DMS153 treated with DMSO at 0.1 percent for 48 hours (cell line): ENCODE data around the gene OSBPL2.

ENCODE experiments used
- DNase-seq: peaks from one replicate; lab custom pipeline; 2025; ENCODE audit not compliant: unreplicated experiment; lab: John Stamatoyannopoulos, UW

Gene OSBPL2

DNA sequence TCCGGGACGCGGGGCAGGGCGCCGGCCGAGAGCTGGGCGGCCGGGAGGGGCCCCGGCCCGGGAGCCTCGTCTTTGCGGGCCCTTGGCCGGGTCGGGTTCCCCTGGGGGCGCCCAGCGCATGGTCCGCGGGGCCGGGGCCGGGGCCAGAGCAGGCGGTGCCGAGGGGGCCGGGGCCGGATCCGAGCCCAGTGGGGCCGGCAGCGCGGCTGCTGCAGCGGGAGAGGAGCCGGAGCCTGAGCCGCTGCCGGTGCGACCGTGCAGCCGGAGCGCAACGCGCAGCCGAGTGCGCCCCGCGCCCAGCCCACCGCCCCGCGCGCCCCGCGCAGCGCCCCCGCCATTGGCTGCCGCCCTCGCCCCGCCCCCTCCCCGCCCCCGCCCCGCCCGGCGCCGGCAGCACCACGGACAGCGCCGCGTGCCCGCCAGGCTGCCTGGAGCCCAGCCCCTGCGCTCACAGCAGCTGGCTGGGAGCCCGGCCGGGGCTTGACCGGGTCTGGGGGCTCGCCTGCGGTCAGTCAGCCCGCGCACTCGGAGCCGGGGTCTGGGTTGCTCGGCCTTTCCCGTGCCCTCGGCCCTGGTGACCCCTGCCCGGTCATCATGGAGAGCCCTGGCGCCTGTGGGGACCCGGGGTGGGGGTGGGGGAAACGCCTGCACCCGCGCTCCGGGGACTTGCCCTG, 18.2 kb upstream of the OSBPL2 start, which contains the start of gene HRH3:
Gene HRH3, minus strand, starts transcription at position 287 of the 674 bp plus-strand sequence. CDS start 308 bp downstream, outside the sequence.
- DNase-seq: no peak

DNA sequence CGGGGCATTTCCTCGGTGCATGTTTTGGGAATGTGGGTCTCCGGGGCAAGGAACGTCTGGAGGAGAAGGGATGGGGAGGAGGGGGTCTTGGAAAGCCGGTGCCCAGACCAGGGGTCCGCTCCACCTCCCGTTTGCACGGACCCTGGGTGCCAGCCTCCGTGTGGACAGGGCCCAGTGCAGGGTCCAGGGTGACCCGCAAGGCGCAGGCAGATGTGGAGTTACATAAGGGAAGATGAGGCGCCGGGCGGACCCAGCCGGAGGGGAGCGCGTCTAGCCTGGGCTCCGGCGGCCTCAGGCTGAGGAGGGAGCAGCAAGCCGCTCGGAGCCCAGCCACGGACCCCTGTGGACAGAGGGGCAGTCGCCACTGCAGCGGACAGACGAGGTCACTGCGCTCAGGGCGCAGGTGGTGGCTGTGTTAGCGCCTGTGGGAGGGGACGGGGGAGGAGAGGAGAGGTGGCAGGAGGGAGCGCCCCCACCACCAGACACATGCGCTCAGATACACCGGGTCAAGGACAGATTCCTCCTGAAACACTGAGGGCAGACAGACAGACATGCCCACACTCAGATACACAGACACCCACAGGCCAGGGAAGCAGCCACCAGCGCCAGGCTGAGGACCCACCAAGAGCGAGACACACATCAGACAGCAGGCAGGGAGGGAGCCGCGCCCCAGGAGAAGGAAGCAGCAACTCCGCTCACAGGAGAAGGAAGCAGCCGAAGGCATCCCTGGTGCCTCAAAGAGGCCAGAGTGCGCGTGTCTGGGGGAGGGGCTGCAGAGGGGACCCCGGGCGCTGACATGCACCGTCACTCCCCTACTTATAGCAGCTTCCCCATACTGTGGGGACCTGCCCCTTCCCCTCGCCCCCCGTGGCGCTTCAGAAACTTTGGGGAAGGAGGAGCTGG, 17.4 kb upstream of the OSBPL2 start:
- no peak for DNase-seq

DNA sequence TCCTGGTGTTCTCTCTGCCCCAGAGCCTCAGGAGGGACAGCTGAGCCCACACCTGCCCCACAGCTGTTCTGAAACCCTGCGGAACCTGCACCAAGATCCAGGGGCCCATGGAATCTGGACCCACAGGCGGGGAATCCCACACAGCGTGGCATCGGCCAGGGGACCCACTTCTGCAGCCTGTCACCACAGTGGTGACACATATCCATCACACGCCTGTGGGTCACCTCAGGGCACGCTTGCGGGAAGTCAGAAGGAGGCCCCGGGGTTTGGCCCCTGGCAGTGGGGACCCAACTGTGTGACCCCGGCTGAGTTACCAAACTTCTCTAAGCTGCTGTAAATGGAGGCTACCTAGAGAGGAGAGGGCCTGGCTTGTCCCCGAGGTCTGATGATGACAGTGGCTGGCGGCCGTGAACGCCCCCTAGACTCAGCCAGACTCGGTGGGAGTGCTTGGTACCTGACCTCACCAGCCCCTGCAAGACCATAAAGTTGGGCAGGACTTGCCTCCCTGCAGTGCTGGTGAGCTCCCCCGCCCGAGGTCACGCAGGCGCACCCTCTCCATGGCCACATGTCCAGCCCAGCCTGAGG, 16.0 kb upstream of the OSBPL2 start:
- DNase-seq: no peak

DNA sequence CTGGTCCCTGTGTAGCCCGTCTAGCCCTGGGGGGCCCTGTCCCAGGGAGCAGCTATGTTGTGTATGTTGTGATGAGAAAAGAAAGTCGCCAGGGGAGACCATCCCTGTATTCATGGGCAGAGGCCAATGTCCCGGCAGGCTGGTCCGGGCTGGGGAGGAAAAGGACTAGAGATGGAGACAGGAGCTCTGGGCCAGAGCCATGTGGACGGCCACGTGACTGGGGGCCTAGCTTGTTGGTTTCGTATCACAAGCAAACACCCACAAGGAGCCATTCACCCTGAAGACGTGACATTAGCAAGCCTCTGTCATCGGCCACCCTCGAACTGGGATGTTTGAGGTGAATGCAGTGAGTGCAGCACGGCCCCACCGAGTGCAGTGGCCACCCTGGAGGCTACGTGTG, 15.3 kb upstream of the OSBPL2 start:
- no peak for DNase-seq

DNA sequence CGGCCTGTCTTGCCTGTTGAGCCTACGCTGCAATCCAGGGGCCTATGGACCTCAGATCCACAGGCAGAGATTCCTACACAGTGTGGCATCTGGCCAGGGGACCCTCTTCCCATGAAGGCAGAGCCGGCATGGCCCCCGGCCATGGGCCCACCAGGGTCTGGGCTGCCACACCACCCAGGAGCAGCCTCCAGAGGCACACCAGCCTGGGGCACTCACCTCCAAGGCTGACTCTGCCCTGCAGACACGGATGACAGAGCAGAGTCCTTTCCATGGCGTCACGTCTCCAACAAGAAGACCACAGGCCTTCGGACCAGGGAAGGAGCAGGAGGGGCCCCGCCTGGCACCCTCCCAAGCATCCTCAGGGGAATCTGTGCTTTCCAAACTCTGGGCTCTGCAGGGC, 14.8 kb upstream of the OSBPL2 start:
- no peak for DNase-seq

DNA sequence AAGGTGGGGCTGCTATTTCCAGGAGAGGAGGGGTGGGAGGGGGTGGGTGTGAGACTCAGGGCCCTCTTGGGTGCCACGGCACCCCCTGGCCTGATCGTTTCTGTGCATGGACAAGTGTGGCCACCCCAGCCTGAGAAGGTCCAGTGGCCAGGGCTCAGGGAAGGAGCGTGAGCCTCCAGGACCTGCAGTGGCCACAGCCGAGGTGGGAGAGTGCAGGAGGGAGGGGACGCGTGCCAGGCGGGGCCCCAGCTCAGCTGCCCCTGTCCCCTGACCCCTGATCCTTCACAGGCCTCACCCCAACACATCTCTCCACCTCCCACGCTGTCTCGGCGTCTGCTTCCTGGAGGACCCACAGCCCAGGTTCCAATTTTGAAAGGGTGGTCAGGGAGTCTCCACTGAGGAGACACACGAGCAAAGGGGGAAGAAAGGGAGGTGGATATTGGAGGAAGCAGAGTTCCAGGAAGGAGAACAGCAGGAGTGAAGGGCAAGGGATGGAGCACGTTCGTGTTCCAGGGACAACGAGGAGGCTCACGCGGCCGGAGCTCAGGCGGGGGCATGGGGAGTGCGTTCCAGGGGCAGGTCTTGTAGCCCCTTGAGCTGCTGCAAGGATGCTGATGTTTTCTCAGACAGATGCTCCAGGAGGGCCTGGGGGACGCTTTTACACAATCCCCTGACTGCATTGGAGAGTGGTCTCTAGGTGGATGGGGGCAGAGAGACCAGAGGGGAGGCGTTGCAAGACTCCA, 14.0 kb upstream of the OSBPL2 start:
- no peak for DNase-seq

DNA sequence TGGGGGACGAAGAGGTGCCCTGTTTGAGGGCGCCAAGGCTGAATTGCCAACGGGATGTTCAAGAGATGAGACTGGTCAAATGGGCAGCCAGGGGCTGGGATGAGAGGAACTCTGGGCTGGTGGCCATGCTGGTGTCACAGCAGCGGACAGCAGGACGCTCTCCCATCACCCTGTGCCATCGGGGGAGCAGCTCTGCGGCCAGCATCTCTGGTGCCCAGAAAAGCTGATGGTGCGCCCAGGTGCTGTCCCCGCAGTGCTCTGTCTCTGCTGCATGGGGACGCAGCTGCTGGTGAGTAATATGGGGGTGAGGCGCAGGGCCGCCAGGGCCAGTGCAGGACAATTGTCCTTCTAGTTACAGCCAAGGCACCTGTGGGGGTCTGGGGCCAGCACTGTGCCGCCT, 13.3 kb upstream of the OSBPL2 start:
- no peak for DNase-seq

DNA sequence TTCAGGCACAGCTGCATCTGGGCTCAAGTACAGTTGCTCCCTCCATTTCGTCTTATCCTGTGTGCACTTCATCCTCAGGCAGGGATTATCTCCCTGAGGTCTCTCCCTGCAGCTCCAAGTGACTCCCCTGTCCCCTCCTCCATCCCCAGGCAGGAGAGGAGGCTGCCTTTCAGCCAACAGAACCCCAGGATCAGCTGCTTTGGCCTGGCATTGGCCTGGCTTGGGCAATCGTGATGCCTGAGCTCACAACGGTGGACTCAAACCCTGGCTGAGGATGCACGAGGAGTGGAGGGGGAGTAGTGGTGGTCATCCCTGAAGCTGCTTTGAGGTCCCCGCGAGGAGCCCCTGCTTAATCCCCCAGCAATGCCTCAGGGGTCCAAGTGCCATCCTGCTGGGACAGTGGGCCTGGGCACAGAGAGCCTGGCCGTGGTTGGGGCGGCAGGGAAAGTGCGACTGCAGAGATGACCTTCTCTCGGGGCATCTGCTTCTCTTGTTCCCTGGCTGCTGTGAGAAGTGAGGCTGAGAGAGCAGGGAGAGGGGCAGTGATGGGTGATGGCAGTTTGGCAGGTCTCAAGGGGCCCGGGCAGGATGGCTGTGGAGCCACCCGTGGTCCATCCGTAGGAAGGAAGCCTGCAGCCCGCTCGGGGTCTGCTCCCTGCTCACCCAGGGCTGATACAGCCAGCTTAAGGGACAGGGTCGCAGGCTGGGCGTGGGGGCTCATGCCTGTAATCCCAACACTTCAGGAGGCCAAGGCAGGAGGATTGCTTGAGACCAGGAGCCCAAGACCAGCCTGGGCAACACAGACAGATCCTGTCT, 12.3 kb upstream of the OSBPL2 start:
- no peak for DNase-seq

DNA sequence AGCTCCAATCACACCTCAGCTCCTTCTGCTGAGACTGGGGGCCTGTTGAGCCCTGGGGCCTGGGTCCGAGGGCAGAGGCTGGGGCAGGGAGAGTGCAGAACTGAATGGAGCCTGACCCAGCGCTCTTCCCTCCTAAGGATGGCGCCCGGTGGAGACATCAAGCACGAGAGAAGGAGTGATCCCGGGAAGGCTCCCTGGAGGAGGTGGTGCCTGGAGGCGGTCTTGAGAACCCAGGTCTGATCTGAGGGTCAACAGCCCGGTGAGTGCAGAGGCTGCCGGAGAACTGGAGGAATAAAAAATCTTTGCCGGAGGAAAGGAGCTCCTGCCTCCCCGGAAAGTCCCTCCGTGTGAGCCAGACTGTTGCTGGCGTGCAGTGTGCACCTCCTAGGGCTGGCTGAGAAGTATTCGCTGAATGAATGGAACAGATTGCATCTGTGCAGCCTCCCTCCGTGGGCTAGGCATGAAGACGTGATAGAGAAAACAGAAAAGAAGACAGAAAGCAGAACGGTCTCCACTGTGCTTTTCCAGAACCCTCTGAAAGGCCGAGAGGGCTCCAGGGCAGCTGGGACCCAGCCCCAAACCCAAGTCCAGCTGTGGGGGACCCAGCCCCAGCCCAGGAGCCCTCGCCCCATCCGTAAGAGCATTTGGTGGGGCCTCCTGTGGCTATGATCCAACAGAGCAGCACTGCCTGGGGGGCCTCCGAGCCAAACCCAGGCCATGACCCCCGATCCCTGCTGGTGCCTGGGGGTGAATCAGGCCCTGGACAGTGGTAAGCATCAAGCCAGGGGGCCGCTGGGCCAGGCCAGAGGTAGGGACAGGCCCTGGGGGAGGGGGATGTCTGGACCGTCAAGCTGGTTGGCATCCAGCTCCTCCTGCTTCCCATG, 11.4 kb upstream of the OSBPL2 start:
- DNase-seq: no peak

DNA sequence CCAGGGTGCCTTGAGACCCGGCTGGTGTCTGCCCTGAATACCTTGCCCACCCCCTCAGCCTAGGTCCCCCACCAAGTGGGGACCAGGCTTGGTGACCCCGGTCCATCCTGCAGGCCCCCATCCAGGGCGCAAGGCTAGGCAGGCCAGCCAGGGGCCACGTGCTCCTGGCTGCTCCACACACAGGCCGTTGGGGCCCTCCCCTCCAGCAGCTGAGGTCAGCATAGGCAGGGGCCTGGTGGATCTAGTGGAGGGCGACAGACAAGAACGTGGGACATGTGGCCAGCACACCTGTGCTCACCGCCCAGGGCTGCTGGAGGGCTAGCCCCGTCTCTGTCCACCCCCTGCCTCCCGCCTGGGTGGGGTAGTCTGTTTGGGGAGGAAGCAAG, 10.7 kb upstream of the OSBPL2 start:
- DNase-seq: no peak

DNA sequence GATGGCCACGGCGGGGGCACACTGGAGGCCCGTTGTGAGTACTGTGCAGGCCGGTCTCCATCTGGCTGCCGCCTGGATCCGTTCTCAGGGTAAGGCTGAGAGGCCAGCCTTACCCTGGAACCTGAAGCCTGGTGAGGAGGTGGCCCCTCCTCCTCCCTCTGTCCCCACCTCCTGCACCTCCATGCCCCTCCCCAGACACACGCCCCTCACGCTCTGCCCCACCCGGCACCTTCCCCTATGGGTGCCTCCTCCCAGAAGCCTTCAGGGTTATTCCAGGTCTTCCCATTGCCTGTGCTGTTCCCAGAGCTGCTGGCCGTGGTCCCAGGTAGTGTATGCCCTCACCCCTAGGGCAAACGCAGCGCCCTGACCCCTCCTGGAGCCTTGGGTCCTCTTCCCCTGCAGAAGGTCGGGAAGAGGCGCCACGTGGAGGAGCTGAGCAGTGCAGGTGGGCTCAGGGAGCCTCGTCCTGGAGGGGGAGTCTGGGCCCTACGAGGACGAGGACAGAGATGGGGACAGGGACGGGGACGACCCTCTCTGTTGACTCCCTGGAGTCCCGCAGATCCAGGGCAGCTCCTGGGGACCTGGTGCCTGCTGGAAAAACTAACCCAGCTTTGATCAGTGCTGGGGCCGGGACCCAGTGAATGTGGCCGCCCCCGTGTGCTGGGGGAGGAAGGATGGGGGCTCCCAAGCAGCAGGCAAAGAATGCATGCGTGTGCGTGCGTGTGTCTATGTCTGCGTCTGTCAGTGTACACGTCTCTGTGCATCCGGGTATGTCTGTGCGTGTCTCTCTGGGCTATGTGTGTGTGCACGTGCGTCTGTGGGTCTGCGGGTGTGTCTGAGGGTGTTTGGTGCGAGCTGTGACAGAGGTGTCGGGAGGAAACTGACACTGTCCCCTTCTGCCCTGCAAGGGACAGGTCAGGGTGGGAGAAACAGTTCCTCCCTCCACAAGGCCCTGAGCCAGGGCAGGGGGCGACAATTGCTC, 10.1 kb upstream of the OSBPL2 start:
- DNase-seq: peak; percentile 33

DNA sequence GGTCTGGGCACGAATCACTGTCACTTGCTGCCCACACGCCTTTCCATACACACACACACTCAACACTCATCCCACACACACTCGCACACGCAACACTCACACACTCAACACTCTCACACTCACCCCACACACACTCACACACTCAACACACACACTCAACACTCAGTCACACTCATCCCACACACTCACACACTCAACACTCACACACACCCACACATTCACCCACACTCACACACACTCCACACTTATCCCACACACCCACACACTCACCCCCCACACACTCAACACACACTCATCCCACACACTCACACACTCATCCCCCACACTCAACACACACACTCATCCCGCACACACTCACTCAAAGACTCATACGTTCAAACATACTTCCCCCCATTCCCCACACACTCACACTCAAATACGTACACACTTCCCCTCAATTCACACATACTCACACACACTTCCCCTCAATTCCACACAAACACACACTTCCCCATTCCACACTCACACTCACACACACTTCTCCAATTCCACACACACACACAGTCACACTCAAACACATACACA, 9.3 kb upstream of the OSBPL2 start:
- no peak for DNase-seq

DNA sequence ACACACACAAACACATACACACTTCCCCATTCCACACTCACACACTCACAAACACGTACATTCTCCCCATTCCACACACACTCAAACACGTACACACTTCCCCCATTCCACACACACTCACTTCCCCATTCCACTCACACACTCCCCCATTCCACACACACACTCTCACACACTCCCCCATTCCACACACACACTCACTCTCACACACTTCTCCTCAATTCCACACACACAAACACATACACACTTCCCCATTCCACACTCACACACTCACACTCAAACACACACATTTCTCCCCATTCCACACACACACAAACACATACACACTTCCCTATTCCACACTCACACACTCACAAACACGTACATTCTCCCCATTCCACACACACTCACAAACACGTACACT, 8.7 kb upstream of the OSBPL2 start:
- DNase-seq: no peak

DNA sequence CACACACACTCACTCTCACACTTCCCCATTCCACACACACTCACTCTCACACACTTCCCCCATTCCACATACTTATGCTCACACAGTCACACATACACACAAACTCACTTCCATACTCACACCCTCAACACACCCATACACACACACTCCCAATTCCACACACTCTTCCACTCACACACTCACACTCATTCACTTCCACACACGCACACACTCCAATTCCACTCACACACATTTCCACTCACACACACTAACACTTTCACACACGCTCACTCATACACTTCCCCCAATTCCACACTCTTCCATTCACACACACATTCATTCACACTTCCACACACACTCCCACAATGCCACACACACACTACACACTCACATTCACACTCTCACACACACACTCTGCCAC, 8.0 kb upstream of the OSBPL2 start:
- no peak for DNase-seq

DNA sequence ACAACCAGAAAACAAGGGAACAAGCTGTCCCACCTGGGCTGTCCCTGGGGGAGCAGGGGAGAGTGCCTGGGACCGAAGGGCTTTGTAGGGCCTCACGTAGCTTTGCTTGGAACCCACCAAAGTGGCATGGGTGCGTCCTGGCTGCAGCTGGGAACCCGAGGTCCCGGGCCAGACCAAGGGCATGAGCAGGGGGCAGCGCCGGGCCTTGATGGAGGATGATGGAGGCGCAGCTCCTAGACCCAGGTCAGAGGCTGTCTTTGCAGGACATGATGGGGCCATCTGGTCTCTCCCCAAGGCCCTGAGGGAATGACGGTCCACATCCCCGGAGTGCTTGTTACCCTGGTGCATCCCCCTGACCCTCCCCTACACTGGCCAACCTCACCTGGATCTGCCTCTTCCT, 7.6 kb upstream of the OSBPL2 start:
- DNase-seq: no peak

DNA sequence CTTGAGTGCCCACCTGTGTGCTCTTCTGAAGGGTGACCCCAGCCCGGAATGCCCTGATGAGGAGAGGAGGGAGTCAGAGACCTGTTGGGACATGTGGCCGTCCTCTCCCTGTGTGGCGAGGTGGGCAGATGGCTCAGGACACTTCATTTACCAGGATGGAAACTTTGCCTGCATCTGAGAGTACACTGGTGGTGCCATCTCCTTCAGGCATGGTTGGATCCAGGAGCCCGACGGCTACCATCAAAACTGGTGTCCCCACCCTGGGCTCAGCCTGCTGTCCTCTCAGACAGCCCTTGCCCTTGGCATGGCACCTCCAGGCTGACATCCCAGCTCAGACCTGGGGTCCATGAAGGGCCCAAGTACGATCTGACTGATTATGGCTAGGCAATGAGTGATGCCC, 7.0 kb upstream of the OSBPL2 start:
- DNase-seq: no peak

DNA sequence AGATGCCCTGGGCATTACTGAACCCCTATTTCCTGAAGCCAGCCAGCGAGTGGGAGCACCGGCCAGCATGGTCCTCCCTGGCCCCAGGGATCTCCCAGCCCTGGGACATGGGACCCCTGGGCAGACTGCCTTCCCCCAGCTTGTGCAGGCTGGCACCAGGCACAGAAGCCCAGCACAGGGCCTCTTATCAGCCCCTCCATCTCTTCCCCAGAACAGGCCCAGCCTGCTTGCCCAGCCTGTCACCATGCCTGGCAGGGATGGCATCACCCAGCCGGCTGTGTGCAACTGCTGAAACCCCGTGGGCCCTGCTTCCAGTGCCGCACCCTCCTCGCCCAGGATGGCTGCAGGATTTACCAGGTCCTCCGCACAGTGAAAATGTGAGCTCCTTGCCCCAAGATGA, 6.1 kb upstream of the OSBPL2 start:
- no peak for DNase-seq
